Measurements from ENCODE around the gene DAP.

The DAP gene

GRCh38 chr5:10686890-10687289, 74.1 kb downstream of the DAP start:
- no peak for DNase-seq

DNA sequence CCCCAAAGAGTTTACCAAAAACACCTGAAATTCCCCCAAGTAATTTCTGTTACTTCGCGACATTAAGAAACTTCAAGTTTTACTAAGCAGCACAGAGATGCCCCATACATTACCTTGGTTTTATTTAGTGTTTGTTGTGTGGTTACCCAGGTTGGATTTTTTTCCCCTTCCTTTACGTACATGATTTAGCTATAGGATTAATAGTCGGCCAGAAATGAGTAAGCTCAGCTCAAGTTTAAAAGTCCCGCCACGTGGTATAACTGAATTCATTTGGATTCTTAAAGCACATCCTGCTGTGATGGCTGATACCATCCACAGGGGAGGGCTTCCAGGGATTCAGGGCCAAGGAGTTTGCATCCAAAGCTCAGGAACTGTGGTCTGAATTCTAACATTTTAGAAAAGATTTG, 75.9 kb downstream of the DAP start:
- no peak for DNase-seq

- no peak for DNase-seq
Observed at GRCh38 chr5:10684303-10685086, 76.5 kb downstream of the DAP start.

GRCh38 chr5:10682801-10683525, 78.1 kb downstream of the DAP start:
- no peak for DNase-seq

DNA sequence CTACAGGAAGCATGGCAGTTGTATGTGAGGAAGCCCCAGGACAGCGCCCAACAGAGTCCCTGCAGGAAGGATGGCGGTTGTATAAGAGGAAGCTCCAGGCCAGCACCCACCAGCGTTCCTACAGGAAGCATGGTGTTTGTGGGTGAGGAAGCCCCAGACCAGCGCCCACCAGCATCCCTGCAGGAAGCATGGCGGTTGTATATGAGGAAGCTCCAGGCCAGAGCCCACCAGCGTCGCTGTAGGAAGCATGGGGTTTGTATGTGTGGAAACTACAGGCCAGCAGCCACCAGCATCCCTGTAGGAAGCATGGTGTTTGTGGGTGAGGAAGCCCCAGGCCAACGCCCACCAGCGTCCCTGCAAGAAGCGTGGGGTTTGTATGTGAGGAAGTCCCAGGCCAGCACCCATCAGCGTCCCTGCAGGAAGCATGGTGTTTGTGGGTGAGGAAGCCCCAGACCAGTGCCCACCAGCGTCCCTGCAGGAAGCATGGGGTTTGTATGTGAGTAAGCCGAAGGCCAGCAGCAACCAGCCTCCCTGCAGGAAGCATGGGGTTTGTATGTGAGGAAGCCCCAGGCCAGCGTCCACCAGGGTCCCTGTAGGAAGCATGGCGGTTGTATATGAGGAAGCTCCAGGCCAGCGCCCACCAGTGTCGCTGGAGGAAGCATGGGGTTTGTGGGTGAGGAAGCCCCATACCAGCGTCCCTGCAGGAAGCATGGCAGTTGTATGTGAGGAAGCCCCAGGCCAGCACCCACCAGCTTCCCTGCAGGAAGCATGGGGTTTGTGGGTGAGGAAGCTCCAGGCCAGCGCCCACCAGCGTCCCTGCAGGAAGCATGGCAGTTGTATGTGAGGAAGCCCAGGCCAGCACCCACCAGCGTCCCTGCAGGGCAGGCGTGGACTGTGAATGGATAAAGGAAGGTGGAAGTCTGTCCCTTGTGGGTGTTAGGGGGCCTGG, 79.0 kb downstream of the DAP start:
- no peak for DNase-seq

- no peak for DNase-seq
Observed at GRCh38 chr5:10680876-10681481, 80.1 kb downstream of the DAP start.

- no peak for DNase-seq
Observed at GRCh38 chr5:10679336-10679988, 81.6 kb downstream of the DAP start.

GRCh38 chr5:10678244-10678643, 82.8 kb downstream of the DAP start:
- no peak for DNase-seq

GRCh38 chr5:10677533-10677932, 83.5 kb downstream of the DAP start:
- no peak for DNase-seq

GRCh38 chr5:10676946-10677345, 84.1 kb downstream of the DAP start:
- no peak for DNase-seq

GRCh38 chr5:10676224-10676623, 84.8 kb downstream of the DAP start:
- DNase-seq = no peak

DNA sequence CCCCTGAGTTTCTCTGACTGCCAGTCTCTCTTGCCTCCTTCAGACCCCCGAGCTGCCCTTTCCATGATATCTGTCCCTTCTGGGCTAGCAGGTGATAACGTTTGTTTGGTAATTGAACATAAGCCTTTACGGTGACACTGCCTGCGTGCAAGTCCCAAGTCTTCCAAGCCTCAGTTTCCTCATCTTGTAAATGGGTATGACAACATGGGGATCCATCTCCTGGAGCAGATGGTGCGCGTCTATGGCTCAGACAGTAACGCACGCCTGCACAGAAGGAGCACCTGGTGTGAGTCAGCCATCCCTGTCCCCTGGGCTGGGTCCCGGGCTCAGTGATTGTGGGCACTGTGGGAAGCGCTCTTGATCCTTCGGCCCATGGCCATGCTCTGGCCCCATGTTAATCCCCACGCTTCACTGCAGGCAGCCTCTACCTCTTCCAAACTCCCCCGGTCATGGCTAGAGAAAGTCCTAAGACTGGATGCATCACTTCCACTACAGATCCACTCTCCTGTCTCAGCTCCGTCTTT, 85.8 kb downstream of the DAP start:
- no peak for DNase-seq

DNA sequence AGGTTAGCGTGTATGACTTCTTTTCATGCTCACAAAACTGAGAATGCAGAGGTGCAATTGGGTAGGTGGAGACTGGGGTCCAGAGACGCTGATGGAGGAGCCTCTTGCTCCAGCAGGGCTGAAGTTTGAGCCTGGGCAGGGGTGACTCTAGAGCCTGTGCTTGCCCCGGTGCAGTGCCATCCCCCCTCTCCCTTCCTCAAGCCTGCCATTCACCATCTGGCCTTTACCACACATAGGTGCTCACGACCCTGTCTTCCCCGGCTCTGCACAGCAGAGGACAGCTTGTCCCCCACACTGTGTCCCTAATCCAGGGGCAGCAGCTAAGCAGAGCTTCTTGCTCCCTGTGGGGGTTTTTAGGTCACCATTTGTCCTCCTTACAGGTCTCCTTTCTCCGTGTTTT, 86.5 kb downstream of the DAP start:
- no peak for DNase-seq

DNA sequence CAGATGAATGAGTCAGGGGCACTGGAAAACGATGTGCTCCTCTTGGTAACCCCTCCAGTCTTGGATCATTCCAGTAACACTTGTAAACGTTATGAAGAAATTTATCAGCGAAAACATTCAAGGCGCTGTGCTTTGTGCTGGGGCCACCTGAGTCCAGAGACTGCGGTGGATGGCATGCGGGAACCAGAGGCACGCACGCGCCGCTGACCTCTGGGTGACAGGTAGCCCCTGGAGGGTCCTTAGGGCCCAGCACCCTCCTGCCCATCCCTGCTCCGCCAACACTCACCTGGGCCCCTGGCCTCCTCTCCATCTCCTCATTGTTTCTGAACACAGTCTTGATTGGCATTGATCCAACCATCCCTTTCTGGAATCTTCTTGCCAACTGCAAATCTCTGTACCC, 86.9 kb downstream of the DAP start:
- no peak for DNase-seq

GRCh38 chr5:10673407-10673806, 87.6 kb downstream of the DAP start:
- DNase-seq = no peak

GRCh38 chr5:10673017-10673389, 88.0 kb downstream of the DAP start:
- DNase-seq = no peak

- no peak for DNase-seq
Observed at GRCh38 chr5:10672146-10673016, 88.7 kb downstream of the DAP start.

- DNase-seq = no peak
Observed at GRCh38 chr5:10671041-10672008, 89.7 kb downstream of the DAP start.

DNA sequence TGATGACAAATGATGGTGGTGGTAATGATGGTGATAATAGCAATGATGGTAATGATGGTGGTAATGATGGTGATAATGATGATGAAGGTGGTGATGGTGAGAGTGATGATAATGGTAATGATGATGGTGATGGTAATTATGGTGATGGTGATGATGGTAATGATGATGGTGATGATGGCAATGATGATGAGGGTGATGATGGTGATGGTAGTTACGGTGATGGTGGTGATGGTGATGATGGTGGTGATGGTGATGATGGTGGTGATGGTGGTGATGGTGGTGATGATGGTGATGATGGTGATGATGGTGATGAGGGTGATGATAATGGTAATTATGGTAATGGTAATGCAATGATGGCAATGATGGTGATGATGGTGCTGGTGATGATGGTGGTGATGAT, 91.1 kb downstream of the DAP start:
- no peak for DNase-seq

- no peak for DNase-seq
Observed at GRCh38 chr5:10668697-10669096, 92.3 kb downstream of the DAP start.

Data from KG1 (cell line).